ENCODE measurements around the gene RHOF.

DNA sequence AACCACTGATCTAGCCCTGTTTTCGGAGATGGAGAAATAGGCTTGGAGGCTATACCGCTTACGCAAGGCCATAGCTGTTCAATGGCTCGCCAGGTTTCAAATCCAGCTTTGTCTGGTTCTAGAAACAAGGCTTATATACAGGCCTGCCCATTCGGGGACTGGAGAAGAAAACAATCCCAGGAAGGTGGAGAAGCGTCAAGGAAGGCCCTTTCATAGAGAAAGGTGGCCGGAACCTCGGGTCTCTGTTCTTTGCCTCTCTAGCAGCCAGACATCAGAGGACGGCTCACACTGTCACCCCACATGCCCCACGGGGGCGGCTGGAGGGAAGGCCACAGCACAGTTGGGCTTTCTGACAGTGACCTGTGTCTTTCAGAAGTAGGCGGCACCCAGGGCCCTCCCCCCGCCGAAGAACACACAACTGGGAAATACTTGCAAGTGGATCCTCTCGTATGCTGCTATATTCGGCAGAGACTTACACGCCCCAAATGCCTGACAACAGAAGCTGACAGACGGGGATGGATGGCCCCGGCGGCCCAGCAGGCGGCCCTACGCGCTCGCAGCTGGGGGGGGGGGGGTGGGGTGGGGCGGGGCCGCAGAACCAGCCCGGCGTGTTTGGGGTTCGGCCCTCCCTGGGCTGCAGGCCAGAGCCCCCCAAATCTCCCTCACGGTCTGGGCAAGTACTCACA lies 5.8 kb upstream of the RHOF start:
- TF ChIP-seq, protein P1, sequence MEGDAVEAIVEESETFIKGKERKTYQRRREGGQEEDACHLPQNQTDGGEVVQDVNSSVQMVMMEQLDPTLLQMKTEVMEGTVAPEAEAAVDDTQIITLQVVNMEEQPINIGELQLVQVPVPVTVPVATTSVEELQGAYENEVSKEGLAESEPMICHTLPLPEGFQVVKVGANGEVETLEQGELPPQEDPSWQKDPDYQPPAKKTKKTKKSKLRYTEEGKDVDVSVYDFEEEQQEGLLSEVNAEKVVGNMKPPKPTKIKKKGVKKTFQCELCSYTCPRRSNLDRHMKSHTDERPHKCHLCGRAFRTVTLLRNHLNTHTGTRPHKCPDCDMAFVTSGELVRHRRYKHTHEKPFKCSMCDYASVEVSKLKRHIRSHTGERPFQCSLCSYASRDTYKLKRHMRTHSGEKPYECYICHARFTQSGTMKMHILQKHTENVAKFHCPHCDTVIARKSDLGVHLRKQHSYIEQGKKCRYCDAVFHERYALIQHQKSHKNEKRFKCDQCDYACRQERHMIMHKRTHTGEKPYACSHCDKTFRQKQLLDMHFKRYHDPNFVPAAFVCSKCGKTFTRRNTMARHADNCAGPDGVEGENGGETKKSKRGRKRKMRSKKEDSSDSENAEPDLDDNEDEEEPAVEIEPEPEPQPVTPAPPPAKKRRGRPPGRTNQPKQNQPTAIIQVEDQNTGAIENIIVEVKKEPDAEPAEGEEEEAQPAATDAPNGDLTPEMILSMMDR (IDR thresholded peaks at IDR 0.05; ENCODE audit: low read depth, low read length, missing input control) = peak; percentile 12
- TF ChIP-seq, protein P2, sequence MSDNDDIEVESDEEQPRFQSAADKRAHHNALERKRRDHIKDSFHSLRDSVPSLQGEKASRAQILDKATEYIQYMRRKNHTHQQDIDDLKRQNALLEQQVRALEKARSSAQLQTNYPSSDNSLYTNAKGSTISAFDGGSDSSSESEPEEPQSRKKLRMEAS (IDR thresholded peaks at IDR 0.05) = no peak
- TF ChIP-seq SP1 (IDR thresholded peaks at IDR 0.05) (no peak), GABPA (IDR thresholded peaks at IDR 0.05 in 1 of 2, conservative IDR thresholded peaks at IDR 0.05 in 1 of 2) (no peak), NR2F2 (IDR thresholded peaks at IDR 0.05) (peak; percentile 40), RAD21 (IDR thresholded peaks at IDR 0.05) (no peak), TAF1 (conservative IDR thresholded peaks at IDR 0.05) (no peak), EGR1 (IDR thresholded peaks at IDR 0.05; ENCODE audit: low read depth in 2 of 2) (peak; percentile 50 to 70)
- TF ChIP-seq, protein P3, sequence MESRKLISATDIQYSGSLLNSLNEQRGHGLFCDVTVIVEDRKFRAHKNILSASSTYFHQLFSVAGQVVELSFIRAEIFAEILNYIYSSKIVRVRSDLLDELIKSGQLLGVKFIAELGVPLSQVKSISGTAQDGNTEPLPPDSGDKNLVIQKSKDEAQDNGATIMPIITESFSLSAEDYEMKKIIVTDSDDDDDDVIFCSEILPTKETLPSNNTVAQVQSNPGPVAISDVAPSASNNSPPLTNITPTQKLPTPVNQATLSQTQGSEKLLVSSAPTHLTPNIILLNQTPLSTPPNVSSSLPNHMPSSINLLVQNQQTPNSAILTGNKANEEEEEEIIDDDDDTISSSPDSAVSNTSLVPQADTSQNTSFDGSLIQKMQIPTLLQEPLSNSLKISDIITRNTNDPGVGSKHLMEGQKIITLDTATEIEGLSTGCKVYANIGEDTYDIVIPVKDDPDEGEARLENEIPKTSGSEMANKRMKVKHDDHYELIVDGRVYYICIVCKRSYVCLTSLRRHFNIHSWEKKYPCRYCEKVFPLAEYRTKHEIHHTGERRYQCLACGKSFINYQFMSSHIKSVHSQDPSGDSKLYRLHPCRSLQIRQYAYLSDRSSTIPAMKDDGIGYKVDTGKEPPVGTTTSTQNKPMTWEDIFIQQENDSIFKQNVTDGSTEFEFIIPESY (IDR thresholded peaks at IDR 0.05) = no peak
- TF ChIP-seq, protein P4, sequence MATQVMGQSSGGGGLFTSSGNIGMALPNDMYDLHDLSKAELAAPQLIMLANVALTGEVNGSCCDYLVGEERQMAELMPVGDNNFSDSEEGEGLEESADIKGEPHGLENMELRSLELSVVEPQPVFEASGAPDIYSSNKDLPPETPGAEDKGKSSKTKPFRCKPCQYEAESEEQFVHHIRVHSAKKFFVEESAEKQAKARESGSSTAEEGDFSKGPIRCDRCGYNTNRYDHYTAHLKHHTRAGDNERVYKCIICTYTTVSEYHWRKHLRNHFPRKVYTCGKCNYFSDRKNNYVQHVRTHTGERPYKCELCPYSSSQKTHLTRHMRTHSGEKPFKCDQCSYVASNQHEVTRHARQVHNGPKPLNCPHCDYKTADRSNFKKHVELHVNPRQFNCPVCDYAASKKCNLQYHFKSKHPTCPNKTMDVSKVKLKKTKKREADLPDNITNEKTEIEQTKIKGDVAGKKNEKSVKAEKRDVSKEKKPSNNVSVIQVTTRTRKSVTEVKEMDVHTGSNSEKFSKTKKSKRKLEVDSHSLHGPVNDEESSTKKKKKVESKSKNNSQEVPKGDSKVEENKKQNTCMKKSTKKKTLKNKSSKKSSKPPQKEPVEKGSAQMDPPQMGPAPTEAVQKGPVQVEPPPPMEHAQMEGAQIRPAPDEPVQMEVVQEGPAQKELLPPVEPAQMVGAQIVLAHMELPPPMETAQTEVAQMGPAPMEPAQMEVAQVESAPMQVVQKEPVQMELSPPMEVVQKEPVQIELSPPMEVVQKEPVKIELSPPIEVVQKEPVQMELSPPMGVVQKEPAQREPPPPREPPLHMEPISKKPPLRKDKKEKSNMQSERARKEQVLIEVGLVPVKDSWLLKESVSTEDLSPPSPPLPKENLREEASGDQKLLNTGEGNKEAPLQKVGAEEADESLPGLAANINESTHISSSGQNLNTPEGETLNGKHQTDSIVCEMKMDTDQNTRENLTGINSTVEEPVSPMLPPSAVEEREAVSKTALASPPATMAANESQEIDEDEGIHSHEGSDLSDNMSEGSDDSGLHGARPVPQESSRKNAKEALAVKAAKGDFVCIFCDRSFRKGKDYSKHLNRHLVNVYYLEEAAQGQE (IDR thresholded peaks at IDR 0.05) = no peak
- TF ChIP-seq, protein P5, sequence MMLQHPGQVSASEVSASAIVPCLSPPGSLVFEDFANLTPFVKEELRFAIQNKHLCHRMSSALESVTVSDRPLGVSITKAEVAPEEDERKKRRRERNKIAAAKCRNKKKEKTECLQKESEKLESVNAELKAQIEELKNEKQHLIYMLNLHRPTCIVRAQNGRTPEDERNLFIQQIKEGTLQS (IDR thresholded peaks at IDR 0.05) = no peak
